Large intestine (tissue), 3 donors: ENCODE data around the gene MIDN. TPM values are rescaled to one million over a fixed set of nuclear protein-coding genes. Genes with fewer than 3 reads are reported as not detected.
"Not testable (repeated sequence)": the region's sequence is repeated elsewhere in the genome, so short reads cannot be mapped to it uniquely, and the experiment has no call there.

Experiments
- DNase-seq, 2 donors: peaks; one replicate each; pipeline versions ENCODE4 v3.0.0 to v3.0.0-alpha.2; 2013
- H3K27ac ChIP-seq: one replicate; pipeline ENCODE4 v1.5.1; 2013; ENCODE audit warnings: low read length
- H3K27me3 ChIP-seq: 2 replicates; pipeline ENCODE4 v1.6.1; 2013; ENCODE audit warnings: low read length; ENCODE audit not compliant: control insufficient read depth, insufficient read depth
- H3K36me3 ChIP-seq: 2 replicates; pipeline ENCODE4 v1.6.1; 2013; ENCODE audit warnings: low read length; ENCODE audit not compliant: control insufficient read depth, insufficient read depth
- H3K4me1 ChIP-seq: one replicate; pipeline ENCODE4 v1.6.1; 2013; ENCODE audit warnings: low read length; ENCODE audit not compliant: control insufficient read depth, insufficient read depth
- H3K4me3 ChIP-seq: one replicate; pipeline ENCODE4 v1.5.1; 2013; ENCODE audit warnings: low read length
- H3K9me3 ChIP-seq: one replicate; pipeline ENCODE4 v1.6.1; 2013; ENCODE audit warnings: mild to moderate bottlenecking, low read depth, low read length, moderate library complexity; ENCODE audit not compliant: control insufficient read depth
- WGBS: methylation state at CpG from one replicate; pipeline ENCODE4 v1.1.5; 2013; ENCODE audit warnings: low lambda C conversion rate; ENCODE audit not compliant: insufficient coverage; 5-methylcytosine and 5-hydroxymethylcytosine counted together
- polyA plus RNA-seq: library from polyadenylated mRNA; unstranded; fragments of 120-200 nt; gene quantifications from one replicate; pipeline ENCODE4 v1.2.1, GENCODE V29; 2013

The MIDN gene
- polyA plus RNA-seq, 1 donor = 110 TPM

DNA sequence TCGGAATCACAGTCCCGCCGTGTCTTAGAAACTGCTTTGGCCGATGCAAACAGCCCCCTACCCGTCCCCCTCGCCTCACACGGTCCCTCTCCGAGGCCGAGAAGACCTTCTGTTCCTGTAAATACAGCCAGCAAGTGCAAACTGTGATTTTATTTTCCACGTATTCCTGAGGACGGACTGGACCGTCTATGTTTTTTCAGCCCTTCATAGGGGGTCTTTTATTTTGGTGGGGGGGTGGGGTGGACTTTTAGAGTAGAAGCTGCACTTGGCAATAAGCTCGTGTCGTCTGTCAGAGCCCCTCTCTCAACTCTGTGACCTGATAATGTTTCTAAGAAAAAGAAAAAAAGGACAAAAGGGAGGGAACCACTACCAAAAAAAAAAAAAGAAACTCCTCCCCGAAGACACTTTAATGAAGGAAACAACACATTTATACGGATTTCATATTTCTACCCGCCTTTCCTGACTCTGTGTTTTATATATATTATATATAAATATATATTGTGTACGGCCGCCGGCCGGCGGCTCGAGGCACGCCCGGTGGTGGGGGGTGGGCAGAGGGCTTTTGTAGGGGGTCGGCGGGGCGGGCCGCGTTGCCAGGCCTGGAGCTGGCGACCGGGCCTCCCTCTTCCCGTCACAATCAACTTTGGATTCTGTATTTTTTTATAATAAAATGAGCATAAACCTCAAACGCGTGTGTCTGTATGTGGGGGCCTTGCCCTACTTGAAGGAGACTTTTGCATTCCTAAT is 52.5 kb downstream of the MIDN start:
- Histone ChIP-seq H3K4me3 (no peak overlapping the region), H3K27ac (no peak overlapping the region), H3K4me1 (peaks cover 14% of the 10 kb centered on the region), H3K36me3 (peaks cover 8% of the 10 kb centered on the region), H3K27me3 (no peaks in the 10 kb centered on the region), H3K9me3 (no peaks in the 10 kb centered on the region)
- WGBS = 60% methylated on average over 1 of the region's 35 CpGs
- DNase-seq = no peak

DNA sequence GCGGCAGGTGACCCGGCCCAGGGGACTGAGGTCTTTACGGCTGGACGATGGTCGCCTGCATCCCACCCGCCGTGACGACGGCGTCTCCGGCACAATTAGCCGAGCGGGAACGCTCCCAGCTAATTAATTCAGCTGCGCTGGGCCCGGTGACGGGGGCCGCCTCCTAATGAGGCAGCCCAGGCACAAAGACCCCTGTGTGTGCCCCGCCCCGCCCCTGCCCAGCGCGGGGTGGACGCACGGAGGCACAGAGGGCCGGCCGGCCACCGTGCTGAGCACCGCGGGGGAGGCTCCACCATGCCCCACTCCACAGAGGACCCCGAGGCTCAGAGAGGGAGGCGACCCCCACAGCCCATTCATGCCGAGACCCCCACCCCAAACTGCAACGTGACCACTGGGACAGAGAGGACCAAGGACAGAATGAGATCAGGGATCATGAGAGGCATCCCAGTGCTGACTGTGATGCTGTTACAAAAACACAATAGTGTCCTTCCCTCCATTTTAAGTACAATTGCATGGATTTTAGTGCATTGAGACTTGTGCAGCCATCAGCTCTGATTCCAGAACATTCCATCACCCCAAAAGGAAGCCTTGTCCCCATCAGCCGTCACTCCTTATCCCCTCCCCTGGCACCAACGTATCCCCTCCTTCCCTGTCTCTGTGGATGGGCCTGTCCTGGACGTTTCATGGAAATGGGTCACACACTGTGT is 54.3 kb downstream of the MIDN start:
- WGBS = no CpG with 5 or more reads among the region's 36 CpGs
- H3K27me3 ChIP-seq = no peaks in the 10 kb centered on the region
- no peak overlapping the region for H3K27ac ChIP-seq
- no peak overlapping the region for H3K4me3 ChIP-seq
- H3K36me3 ChIP-seq = peaks cover 8% of the 10 kb centered on the region
- no peak for DNase-seq
- H3K4me1 ChIP-seq = peaks cover 14% of the 10 kb centered on the region
- H3K9me3 ChIP-seq = no peaks in the 10 kb centered on the region

DNA sequence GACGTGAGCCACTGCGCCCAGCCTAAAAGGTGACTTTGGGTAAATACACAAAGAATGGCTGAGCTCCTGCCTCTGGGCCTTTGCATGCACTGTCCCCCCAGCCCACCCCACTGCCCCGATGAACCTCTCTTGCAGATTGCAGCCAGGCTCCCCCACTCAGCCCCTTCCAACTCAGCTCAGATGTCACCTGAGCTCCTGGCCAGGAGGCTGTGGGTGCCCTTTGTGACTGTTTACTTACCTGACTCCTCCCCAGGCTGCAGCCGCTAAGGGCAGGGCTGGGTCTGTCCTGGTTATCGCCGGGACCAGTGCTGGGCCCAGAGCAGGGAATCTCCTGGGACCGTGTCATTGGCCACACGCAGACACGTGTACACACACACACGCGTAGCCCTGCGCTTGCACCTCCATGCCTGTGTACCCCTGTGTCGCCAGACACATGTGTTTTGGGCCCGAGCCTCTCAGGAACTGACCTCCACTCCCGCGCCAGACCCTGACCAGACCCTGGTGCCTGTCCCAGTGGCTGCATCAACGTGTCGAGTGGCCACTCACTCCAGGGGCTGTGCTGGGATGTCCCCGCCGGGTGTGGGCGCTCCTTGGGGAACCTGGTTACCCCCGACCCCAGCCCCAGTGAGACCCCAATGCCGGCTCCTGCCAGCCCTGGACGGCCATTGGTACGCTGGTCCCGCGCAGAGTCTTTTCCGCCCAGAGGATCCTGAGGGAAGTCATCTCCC is 56.0 kb downstream of the MIDN start:
- Histone ChIP-seq H3K27ac (peak overlapping the region; percentile 53), H3K4me3 (no peak overlapping the region), H3K36me3 (peaks cover 5% of the 10 kb centered on the region), H3K27me3 (no peaks in the 10 kb centered on the region), H3K4me1 (peaks cover 14% of the 10 kb centered on the region), H3K9me3 (no peaks in the 10 kb centered on the region)
- no CpG with 5 or more reads among the region's 28 CpGs for WGBS
- peak; percentile 79 to 91 for DNase-seq

DNA sequence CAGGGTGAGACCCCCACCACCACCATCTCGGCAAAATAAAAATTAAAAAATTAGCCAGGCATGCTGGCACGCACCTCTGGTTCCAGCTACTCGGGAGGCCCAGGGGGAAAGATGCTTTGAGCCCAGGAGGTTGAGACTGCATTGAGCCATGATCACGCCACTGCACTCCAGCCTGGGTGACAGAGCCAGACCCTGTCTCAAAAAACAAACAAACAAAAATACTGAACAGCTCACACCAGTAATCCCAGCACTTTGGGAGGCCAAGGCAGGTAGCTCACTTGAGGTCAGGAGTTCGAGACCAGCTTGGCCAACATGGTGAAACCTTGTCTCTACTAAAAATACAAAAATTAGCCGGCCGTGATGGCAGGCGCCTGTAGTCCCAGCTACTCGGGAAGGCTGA is 57.0 kb downstream of the MIDN start:
- H3K36me3 ChIP-seq, H3K9me3 ChIP-seq, H3K4me3 ChIP-seq, H3K27ac ChIP-seq, DNase-seq, H3K27me3 ChIP-seq: not testable (repeated sequence)
- WGBS = 100% methylated on average over 1 of the region's 9 CpGs
- peaks cover 14% of the 10 kb centered on the region for H3K4me1 ChIP-seq

DNA sequence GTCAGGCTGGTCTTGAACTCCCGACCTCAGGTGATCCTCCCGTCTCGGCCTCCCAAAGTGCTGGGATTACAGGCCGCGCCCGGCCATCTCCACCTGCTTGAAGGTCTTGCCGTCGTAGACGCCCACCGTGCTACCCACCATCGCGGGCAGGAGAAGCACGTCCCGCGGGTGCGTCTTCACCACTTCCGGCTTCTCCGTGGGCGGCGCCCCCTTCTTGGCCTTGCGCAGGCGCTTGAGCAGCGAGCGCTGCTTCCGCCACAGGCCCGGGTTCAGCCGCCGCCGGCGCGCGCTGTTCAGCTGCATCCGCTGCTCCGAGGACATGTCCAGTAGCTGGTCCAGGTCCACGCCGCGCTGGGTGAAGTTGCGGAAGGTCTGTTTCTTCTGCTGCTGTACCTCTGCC is 58.9 kb downstream of the MIDN start:
- Histone ChIP-seq H3K4me1 (peaks cover 14% of the 10 kb centered on the region), H3K9me3 (no peaks in the 10 kb centered on the region), H3K36me3 (no peaks in the 10 kb centered on the region), H3K27ac (no peak overlapping the region), H3K4me3 (no peak overlapping the region), H3K27me3 (no peaks in the 10 kb centered on the region)
- no CpG with 5 or more reads among the region's 38 CpGs for WGBS
- no peak for DNase-seq

DNA sequence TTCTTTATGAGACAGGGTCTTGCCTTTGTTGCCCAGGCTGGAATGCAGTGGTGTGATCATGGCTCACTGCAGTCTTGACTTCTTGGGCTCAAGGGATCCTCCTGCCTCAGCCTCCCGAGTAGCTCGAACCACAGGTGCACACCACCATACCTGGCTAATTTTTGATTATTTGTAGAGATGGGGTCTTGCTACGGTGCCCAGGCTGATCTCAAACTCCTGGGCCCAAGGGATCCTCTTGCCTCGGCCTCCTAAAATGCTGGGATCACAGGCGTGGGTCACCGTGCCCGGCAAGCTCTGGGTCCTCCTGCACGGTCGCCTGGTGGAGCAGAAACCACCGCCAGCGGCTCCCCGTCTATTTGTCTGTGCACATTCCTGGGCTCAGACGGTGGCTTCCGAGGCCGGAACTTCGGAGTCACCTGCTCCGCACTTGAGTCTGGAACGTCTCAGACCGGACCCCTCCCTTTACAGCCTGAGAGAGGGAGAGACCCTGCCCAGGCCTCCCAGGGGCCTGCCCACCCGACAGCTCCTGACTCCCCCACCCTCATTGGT is 59.4 kb downstream of the MIDN start:
- Histone ChIP-seq H3K27me3 (no peaks in the 10 kb centered on the region), H3K4me1 (peaks cover 14% of the 10 kb centered on the region), H3K9me3 (no peaks in the 10 kb centered on the region), H3K4me3 (no peak overlapping the region), H3K27ac (no peak overlapping the region), H3K36me3 (no peaks in the 10 kb centered on the region)
- no CpG with 5 or more reads among the region's 20 CpGs for whole genome bisulfite sequencing
- DNase-seq = no peak

DNA sequence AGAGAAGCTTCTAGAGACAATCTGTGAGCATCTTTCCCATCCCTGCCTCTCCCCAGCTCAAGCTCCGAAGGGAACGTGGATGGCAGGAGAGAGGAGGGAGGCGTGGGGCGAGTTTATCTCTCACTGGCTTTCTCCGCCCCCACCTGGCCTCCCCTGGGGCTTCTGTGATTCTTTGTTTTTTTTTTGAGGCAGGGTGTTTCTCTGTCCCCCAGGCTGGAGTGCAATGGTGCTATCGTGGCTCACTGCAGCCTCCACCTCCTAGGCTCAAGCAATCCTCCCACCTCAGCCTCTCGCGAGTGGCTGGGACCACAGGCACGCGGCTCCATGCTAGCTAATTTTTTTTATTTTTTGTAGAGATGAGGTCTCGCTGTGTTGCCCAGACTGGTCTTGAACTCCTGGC is 60.3 kb downstream of the MIDN start:
- no peaks in the 10 kb centered on the region for H3K36me3 ChIP-seq
- no peak for DNase-seq
- H3K4me1 ChIP-seq = peaks cover 17% of the 10 kb centered on the region
- peaks cover 2% of the 10 kb centered on the region for H3K27me3 ChIP-seq
- H3K9me3 ChIP-seq = no peaks in the 10 kb centered on the region
- no peak overlapping the region for H3K27ac ChIP-seq
- no peak overlapping the region for H3K4me3 ChIP-seq
- WGBS = no CpG with 5 or more reads among the region's 11 CpGs

Other genes with a start within 250 kb of the MIDN start
- gene GRIN3B, start 248.2 kb upstream of the MIDN start, polyA plus RNA-seq = 0.22 TPM
- gene TMEM259, start 227.5 kb upstream of the MIDN start, polyA plus RNA-seq = 144 TPM
- not detected for gene RNU6-2, start 227.1 kb upstream of the MIDN start, polyA plus RNA-seq
- gene CNN2, start 222.0 kb upstream of the MIDN start, polyA plus RNA-seq = 31.5 TPM
- gene ABCA7, start 208.5 kb upstream of the MIDN start, polyA plus RNA-seq = 5.7 TPM
- 14.0 TPM for gene ARHGAP45, start 181.4 kb upstream of the MIDN start, polyA plus RNA-seq
- gene POLR2E, start 153.2 kb upstream of the MIDN start, polyA plus RNA-seq = 130 TPM
- gene GPX4, start 144.6 kb upstream of the MIDN start, polyA plus RNA-seq = 394 TPM
- 25.1 TPM for gene SBNO2, start 74.3 kb upstream of the MIDN start, polyA plus RNA-seq
- gene STK11, start 42.8 kb upstream of the MIDN start, polyA plus RNA-seq = 67.1 TPM
- gene CBARP, start 10.6 kb upstream of the MIDN start, polyA plus RNA-seq = 2.0 TPM
- gene ATP5F1D, start 6.8 kb upstream of the MIDN start, polyA plus RNA-seq = 136 TPM
- 564 TPM for gene CIRBP, start 20.7 kb downstream of the MIDN start, polyA plus RNA-seq
- 37.4 TPM for gene FAM174C, start 26.9 kb downstream of the MIDN start, polyA plus RNA-seq
- gene EFNA2, start 37.3 kb downstream of the MIDN start, polyA plus RNA-seq = 25.6 TPM
- gene NDUFS7, start 135.3 kb downstream of the MIDN start, polyA plus RNA-seq = 91.9 TPM
- 16.0 TPM for gene GAMT, start 153.0 kb downstream of the MIDN start, polyA plus RNA-seq
- 97.8 TPM for gene DAZAP1, start 159.0 kb downstream of the MIDN start, polyA plus RNA-seq
- gene RPS15, start 189.8 kb downstream of the MIDN start, polyA plus RNA-seq = 1,404 TPM
- gene APC2, start 201.5 kb downstream of the MIDN start, polyA plus RNA-seq = 5.6 TPM
- 29.8 TPM for gene C19orf25, start 230.6 kb downstream of the MIDN start, polyA plus RNA-seq
- gene PCSK4, start 241.8 kb downstream of the MIDN start, polyA plus RNA-seq = 4.7 TPM
- gene REEP6, start 242.6 kb downstream of the MIDN start, polyA plus RNA-seq = 228 TPM